A673 (cell line): ENCODE measurements around the gene KCNK16.

Source experiments
- EZH2 ChIP-seq: fragments of 200-600 bp; sonication (generic); IDR thresholded peaks from 2 replicates; pipeline ENCODE4 v1.6.1; 2017; ENCODE audit warnings: borderline replicate concordance, low read depth, mild to moderate bottlenecking, mixed read lengths, antibody characterized with exemption, low read length; ENCODE audit not compliant: poor library complexity, severe bottlenecking
- TF ChIP-seq, protein P1 (sequence below): fragments of 300-800, 200-600 bp; sonication (generic); conservative IDR thresholded peaks from 2 replicates; pipeline ENCODE4 v1.5.1; 2017; ENCODE audit warnings: low read depth, mild to moderate bottlenecking, antibody characterized with exemption, low read length, moderate library complexity, mixed read lengths

DNA sequence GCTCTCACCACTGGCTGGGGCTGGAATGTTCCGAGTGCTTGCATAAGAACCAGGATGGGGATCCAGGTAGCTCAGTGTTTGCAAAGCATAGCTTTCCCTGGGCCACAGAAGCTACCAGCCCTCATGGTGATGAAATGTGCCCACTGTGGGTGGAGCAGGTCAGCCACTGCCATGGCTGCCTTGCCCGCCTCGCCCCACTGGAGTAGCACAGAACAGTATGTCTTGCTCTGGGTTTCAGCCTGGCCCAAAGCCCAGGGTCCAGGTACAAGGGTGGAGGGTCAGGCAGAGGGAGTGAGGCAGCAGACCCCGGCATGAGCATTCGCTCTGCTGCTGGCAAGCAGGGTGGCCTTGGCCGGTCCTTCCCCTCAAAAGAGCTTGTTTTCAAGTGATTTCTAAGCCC, 43.0 kb downstream of the KCNK16 start:
- TF ChIP-seq, protein P1, sequence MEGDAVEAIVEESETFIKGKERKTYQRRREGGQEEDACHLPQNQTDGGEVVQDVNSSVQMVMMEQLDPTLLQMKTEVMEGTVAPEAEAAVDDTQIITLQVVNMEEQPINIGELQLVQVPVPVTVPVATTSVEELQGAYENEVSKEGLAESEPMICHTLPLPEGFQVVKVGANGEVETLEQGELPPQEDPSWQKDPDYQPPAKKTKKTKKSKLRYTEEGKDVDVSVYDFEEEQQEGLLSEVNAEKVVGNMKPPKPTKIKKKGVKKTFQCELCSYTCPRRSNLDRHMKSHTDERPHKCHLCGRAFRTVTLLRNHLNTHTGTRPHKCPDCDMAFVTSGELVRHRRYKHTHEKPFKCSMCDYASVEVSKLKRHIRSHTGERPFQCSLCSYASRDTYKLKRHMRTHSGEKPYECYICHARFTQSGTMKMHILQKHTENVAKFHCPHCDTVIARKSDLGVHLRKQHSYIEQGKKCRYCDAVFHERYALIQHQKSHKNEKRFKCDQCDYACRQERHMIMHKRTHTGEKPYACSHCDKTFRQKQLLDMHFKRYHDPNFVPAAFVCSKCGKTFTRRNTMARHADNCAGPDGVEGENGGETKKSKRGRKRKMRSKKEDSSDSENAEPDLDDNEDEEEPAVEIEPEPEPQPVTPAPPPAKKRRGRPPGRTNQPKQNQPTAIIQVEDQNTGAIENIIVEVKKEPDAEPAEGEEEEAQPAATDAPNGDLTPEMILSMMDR = no peak
- TF ChIP-seq EZH2 = no peak
